ENCODE measurements around the gene PPP1R13B. TPM values are rescaled to one million over a fixed set of nuclear protein-coding genes. Genes with fewer than 3 reads are reported as not detected.
A peak's percentile ranks its signal among the peaks of the same experiment; 100 is the strongest.

PPP1R13B gene
- total RNA-seq, 1 donor from 2014 or later, result 2.5 TPM

GRCh38 chr14:103856607-103857006 is 9.2 kb upstream of the PPP1R13B start:
- Histone ChIP-seq H3K9ac (no peak overlapping the region), H3K4me3 (no peak overlapping the region), H3K27ac (no peak overlapping the region), H3F3A (ENCODE audit: low read depth) (no peaks in the 10 kb centered on the region), H3K27me3 (no peaks in the 10 kb centered on the region), H4K20me1 (ENCODE audit: low read depth) (no peaks in the 10 kb centered on the region), H3K4me2 (no peak overlapping the region), H3K36me3 (no peaks in the 10 kb centered on the region), H2AFZ (replicated peaks) (no peak overlapping the region), H3K79me2 (ENCODE audit: low read depth) (no peaks in the 10 kb centered on the region), H3K4me1 (peaks cover 16% of the 10 kb centered on the region), H3K9me3 (ENCODE audit: low read depth) (no peaks in the 10 kb centered on the region)
- no peaks in the 10 kb centered on the region for H3K9me3 Mint-ChIP-seq
- H3K4me1 Mint-ChIP-seq, result peaks cover 29% of the 10 kb centered on the region
- no peak for DNase-seq (ENCODE audit: low spot score)
- peaks cover 7% of the 10 kb centered on the region for H3K27me3 Mint-ChIP-seq (ENCODE audit: insufficient read depth, low read depth)
- H3K4me3 Mint-ChIP-seq, result no peak overlapping the region
- peak overlapping the region; percentile 52 for H3K27ac Mint-ChIP-seq
- TF ChIP-seq EZH2phosphoT487 (IDR thresholded peaks at IDR 0.05) (no peak), CTCF (IDR thresholded peaks at IDR 0.05) (no peak), EZH2 (IDR thresholded peaks at IDR 0.05) (no peak)
- H3K36me3 Mint-ChIP-seq, result no peaks in the 10 kb centered on the region

GRCh38 chr14:103856105-103856504 is 8.7 kb upstream of the PPP1R13B start:
- H3K4me3 ChIP-seq, result no peak overlapping the region
- Mint-ChIP-seq H3K4me1 (peaks cover 29% of the 10 kb centered on the region), H3K4me3 (peak overlapping the region; percentile 38), H3K9me3 (no peaks in the 10 kb centered on the region), H3K36me3 (no peaks in the 10 kb centered on the region), H3K27ac (peak overlapping the region; percentile 52), H3K27me3 (ENCODE audit: insufficient read depth, low read depth) (peaks cover 5% of the 10 kb centered on the region)
- peak overlapping the region; percentile 62 for H3K4me2 ChIP-seq
- H3K9ac ChIP-seq, result no peak overlapping the region
- DNase-seq (ENCODE audit: low spot score), result peak; percentile 33
- no peaks in the 10 kb centered on the region for H4K20me1 ChIP-seq (ENCODE audit: low read depth)
- no peak for TF ChIP-seq EZH2phosphoT487 (IDR thresholded peaks at IDR 0.05)
- no peaks in the 10 kb centered on the region for H3K27me3 ChIP-seq
- no peaks in the 10 kb centered on the region for H3F3A ChIP-seq (ENCODE audit: low read depth)
- no peaks in the 10 kb centered on the region for H3K36me3 ChIP-seq
- H3K79me2 ChIP-seq (ENCODE audit: low read depth), result no peaks in the 10 kb centered on the region
- H3K4me1 ChIP-seq, result peaks cover 16% of the 10 kb centered on the region
- no peak overlapping the region for H3K27ac ChIP-seq
- no peak overlapping the region for H2AFZ ChIP-seq (replicated peaks)
- H3K9me3 ChIP-seq (ENCODE audit: low read depth), result no peaks in the 10 kb centered on the region

- no peak for DNase-seq (ENCODE audit: low spot score)
- Histone ChIP-seq H3K36me3 (no peaks in the 10 kb centered on the region), H3K4me2 (peak overlapping the region; percentile 62), H3K27me3 (no peaks in the 10 kb centered on the region), H3K4me1 (peaks cover 16% of the 10 kb centered on the region), H3K27ac (no peak overlapping the region), H4K20me1 (ENCODE audit: low read depth) (no peaks in the 10 kb centered on the region), H3K79me2 (ENCODE audit: low read depth) (no peaks in the 10 kb centered on the region), H3F3A (ENCODE audit: low read depth) (no peaks in the 10 kb centered on the region), H3K4me3 (no peak overlapping the region), H3K9me3 (ENCODE audit: low read depth) (no peaks in the 10 kb centered on the region), H3K9ac (no peak overlapping the region), H2AFZ (replicated peaks) (peak overlapping the region; percentile 80)
- H3K27me3 Mint-ChIP-seq (ENCODE audit: insufficient read depth, low read depth), result peaks cover 4% of the 10 kb centered on the region
- H3K4me1 Mint-ChIP-seq, result peaks cover 29% of the 10 kb centered on the region
- TF ChIP-seq CTCF (IDR thresholded peaks at IDR 0.05) (no peak), EZH2phosphoT487 (IDR thresholded peaks at IDR 0.05) (no peak), EZH2 (IDR thresholded peaks at IDR 0.05) (no peak)
- no peaks in the 10 kb centered on the region for H3K9me3 Mint-ChIP-seq
- H3K27ac Mint-ChIP-seq, result peak overlapping the region; percentile 96
- no peaks in the 10 kb centered on the region for H3K36me3 Mint-ChIP-seq
- peak overlapping the region; percentile 38 for H3K4me3 Mint-ChIP-seq
Observed at GRCh38 chr14:103855734-103856095, 8.3 kb upstream of the PPP1R13B start.

DNA sequence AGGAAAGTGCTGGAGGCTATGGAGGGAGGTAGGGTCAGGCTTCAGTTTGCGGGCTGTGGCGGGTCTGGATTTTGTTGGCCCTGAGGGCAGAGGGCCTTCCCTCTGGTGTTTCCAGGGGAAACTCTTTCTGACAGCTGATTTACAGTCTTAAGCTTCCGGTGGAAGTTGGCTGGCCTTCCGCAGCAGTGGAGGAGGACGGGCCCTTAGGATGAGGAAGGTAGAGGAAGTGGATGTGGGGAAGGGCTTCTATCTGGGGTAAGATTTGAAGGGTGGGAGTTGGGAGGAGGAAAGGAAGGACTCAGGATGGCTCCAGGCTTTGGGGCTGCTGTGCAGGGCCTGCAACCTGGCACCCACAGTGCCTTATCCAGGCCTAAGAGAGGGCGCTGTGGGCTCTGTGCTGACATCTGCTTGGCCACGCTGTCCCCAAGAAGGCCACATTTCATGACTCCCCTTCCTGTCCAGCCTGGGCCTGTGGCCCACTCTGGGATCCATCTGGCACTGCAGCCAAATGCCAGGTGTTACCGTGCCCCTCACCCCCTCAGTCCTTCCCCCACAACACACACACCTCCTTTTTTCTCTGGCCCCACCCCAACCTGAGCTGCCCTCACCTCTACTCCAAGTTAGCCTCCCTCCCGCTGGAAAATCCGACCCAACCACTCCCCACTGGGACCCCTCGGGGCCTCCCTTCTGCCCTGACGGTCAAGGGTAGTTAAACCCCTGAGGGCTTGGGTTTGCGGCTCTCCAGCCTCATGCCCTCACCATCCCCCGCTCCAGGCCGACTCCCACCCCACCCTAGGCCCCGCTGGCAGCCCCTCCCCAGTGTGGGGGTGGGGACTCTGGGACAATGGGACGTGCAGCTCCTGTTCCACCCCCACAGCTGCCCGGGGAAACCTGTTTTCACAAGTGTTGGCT is 7.7 kb upstream of the PPP1R13B start:
- Histone ChIP-seq H3K4me3 (no peak overlapping the region), H3K27ac (no peak overlapping the region), H3K4me1 (peaks cover 16% of the 10 kb centered on the region), H3K79me2 (ENCODE audit: low read depth) (no peaks in the 10 kb centered on the region), H3K36me3 (no peaks in the 10 kb centered on the region), H3K9ac (no peak overlapping the region), H4K20me1 (ENCODE audit: low read depth) (no peaks in the 10 kb centered on the region), H3K9me3 (ENCODE audit: low read depth) (no peaks in the 10 kb centered on the region), H3K4me2 (peak overlapping the region; percentile 62), H3K27me3 (no peaks in the 10 kb centered on the region), H2AFZ (replicated peaks) (peak overlapping the region; percentile 80), H3F3A (ENCODE audit: low read depth) (no peaks in the 10 kb centered on the region)
- Mint-ChIP-seq H3K9me3 (no peaks in the 10 kb centered on the region), H3K4me1 (peaks cover 29% of the 10 kb centered on the region), H3K4me3 (peak overlapping the region; percentile 71), H3K27ac (peak overlapping the region; percentile 96), H3K36me3 (no peaks in the 10 kb centered on the region), H3K27me3 (ENCODE audit: insufficient read depth, low read depth) (peaks cover 4% of the 10 kb centered on the region)
- DNase-seq (ENCODE audit: low spot score), result peak; percentile 52
- TF ChIP-seq CTCF (IDR thresholded peaks at IDR 0.05) (no peak), EZH2 (IDR thresholded peaks at IDR 0.05) (no peak), EZH2phosphoT487 (IDR thresholded peaks at IDR 0.05) (no peak)
